H9 (cell line): ENCODE data around the gene OTP. TPM values are rescaled to one million over a fixed set of nuclear protein-coding genes. Genes with fewer than 3 reads are reported as not detected.

Source experiments
- DNase-seq: peaks from one replicate; pipeline ENCODE4 v3.0.0-alpha.2; 2017
- H2AFZ ChIP-seq: one replicate; pipeline ENCODE4 v1.6.1; 2013; ENCODE audit warnings: mild to moderate bottlenecking, low read length, control low read depth, moderate library complexity
- H2AK5ac ChIP-seq: 2 replicates; pipeline ENCODE4 v1.6.1; 2013; ENCODE audit warnings: low read length, control low read depth, mixed read lengths; ENCODE audit not compliant: insufficient read length
- H2BK120ac ChIP-seq: one replicate; pipeline ENCODE4 v1.6.1; 2013; ENCODE audit warnings: low read depth, mild to moderate bottlenecking, low read length, control low read depth, inconsistent platforms; ENCODE audit not compliant: poor library complexity, severe bottlenecking
- H2BK12ac ChIP-seq: 2 replicates; pipeline ENCODE4 v1.6.1; 2013; ENCODE audit warnings: low read length, control low read depth, mixed read lengths, low read depth; ENCODE audit not compliant: insufficient read length
- H2BK15ac ChIP-seq: 2 replicates; pipeline ENCODE4 v1.6.1; 2013; ENCODE audit warnings: low read depth, low read length, control low read depth
- H2BK20ac ChIP-seq: one replicate; pipeline ENCODE4 v1.6.1; 2013; ENCODE audit warnings: low read depth, mild to moderate bottlenecking, low read length, control low read depth, inconsistent platforms; ENCODE audit not compliant: poor library complexity, severe bottlenecking
- H2BK5ac ChIP-seq: 2 replicates; pipeline ENCODE4 v1.6.1; 2013; ENCODE audit warnings: low read length, control low read depth, mixed read lengths; ENCODE audit not compliant: insufficient read length
- H3K14ac ChIP-seq: 2 replicates; pipeline ENCODE4 v1.6.1; 2013; ENCODE audit warnings: low read length, control low read depth; ENCODE audit not compliant: insufficient read depth
- H3K18ac ChIP-seq: 2 replicates; pipeline ENCODE4 v1.6.1; 2013; ENCODE audit warnings: low read depth, mild to moderate bottlenecking, mixed read lengths, low read length, control low read depth; ENCODE audit not compliant: insufficient read length
- H3K23ac ChIP-seq: 2 replicates; pipeline ENCODE4 v1.6.1; 2013; ENCODE audit warnings: low read length, control low read depth, mixed read lengths, low read depth; ENCODE audit not compliant: insufficient read length
- H3K23me2 ChIP-seq: 2 replicates; pipeline ENCODE4 v1.6.1; 2013; ENCODE audit warnings: low read depth, mild to moderate bottlenecking, mixed read lengths, low read length, control low read depth; ENCODE audit not compliant: insufficient read length, poor library complexity, severe bottlenecking
- H3K27ac ChIP-seq: 2 replicates; pipeline ENCODE4 v1.5.1; 2013; ENCODE audit warnings: low read length, control low read depth, mixed read lengths, low read depth; ENCODE audit not compliant: insufficient read length
- H3K27me3 ChIP-seq: 2 replicates; pipeline ENCODE4 v1.6.1; 2013; ENCODE audit warnings: low read length, control low read depth, inconsistent platforms; ENCODE audit not compliant: insufficient read depth
- H3K4ac ChIP-seq: 2 replicates; pipeline ENCODE4 v1.6.1; 2013; ENCODE audit warnings: low read depth, mild to moderate bottlenecking, control low read depth, inconsistent platforms, low read length, moderate library complexity
- H3K4me1 ChIP-seq: 2 replicates; pipeline ENCODE4 v1.6.1; 2013; ENCODE audit warnings: low read length, control low read depth, inconsistent platforms; ENCODE audit not compliant: insufficient read depth
- H3K4me2 ChIP-seq: 2 replicates; pipeline ENCODE4 v1.6.1; 2013; ENCODE audit warnings: low read length, control low read depth, mixed read lengths; ENCODE audit not compliant: insufficient read length, insufficient read depth
- H3K56ac ChIP-seq: 2 replicates; pipeline ENCODE4 v1.6.1; 2013; ENCODE audit warnings: low read depth, mild to moderate bottlenecking, mixed read lengths, low read length, control low read depth; ENCODE audit not compliant: insufficient read length
- H3K79me1 ChIP-seq: 2 replicates; pipeline ENCODE4 v1.6.1; 2013; ENCODE audit warnings: low read depth, mild to moderate bottlenecking, moderate library complexity, low read length, control low read depth, inconsistent platforms; ENCODE audit not compliant: insufficient read depth, poor library complexity, severe bottlenecking
- H3K79me2 ChIP-seq: 2 replicates; pipeline ENCODE4 v1.6.1; 2013; ENCODE audit warnings: low read length, control low read depth, inconsistent platforms; ENCODE audit not compliant: insufficient read depth
- H3K9ac ChIP-seq: 2 replicates; pipeline ENCODE4 v1.6.1; 2013; ENCODE audit warnings: low read length, control low read depth, mixed read lengths; ENCODE audit not compliant: insufficient read length; ENCODE audit errors: extremely low read depth
- H3K9me3 ChIP-seq: one replicate; pipeline ENCODE4 v1.6.1; 2013; ENCODE audit warnings: low read depth, low read length, inconsistent platforms; ENCODE audit not compliant: control insufficient read depth
- H3T11ph ChIP-seq: one replicate; pipeline ENCODE4 v1.6.1; 2013; ENCODE audit warnings: mild to moderate bottlenecking, low read length, control low read depth, inconsistent platforms
- H4K20me1 ChIP-seq: one replicate; pipeline ENCODE4 v1.6.1; 2013; ENCODE audit not compliant: control insufficient read depth, insufficient read length, insufficient read depth
- H4K5ac ChIP-seq: 2 replicates; pipeline ENCODE4 v1.6.1; 2013; ENCODE audit warnings: low read depth, mild to moderate bottlenecking, mixed read lengths, low read length, control low read depth; ENCODE audit not compliant: insufficient read length
- H4K8ac ChIP-seq: replicated peaks from 2 replicates; pipeline ENCODE4 v1.6.1; 2013; ENCODE audit warnings: low read length, control low read depth, mixed read lengths, low read depth; ENCODE audit not compliant: insufficient read length
- H4K91ac ChIP-seq: 2 replicates; pipeline ENCODE4 v1.6.1; 2013; ENCODE audit warnings: low read depth, mild to moderate bottlenecking, moderate library complexity, mixed read lengths, low read length, control low read depth; ENCODE audit not compliant: insufficient read length
- H3K27ac Mint-ChIP-seq, 3 experiments: 2 replicates in 2 of 3; 3 replicates in 1 of 3; pipeline ENCODE4 v1.8.0; 2020 to 2021; ENCODE audit warnings: mixed read lengths in 3 of 3, mild to moderate bottlenecking in 1 of 3, moderate library complexity in 1 of 3
- H3K27me3 Mint-ChIP-seq: 2 replicates; pipeline ENCODE4 v1.8.0; 2021; ENCODE audit warnings: low read depth, mild to moderate bottlenecking, moderate library complexity, mixed read lengths
- H3K36me3 Mint-ChIP-seq, 3 experiments: 2 replicates in 2 of 3; 3 replicates in 1 of 3; pipeline ENCODE4 v1.8.0; 2020 to 2021; ENCODE audit warnings: low read depth in 3 of 3, mixed read lengths in 3 of 3; ENCODE audit not compliant: insufficient read depth in 1 of 3
- H3K4me1 Mint-ChIP-seq, 2 experiments: 2 replicates each; pipeline ENCODE4 v1.8.0; 2020; ENCODE audit warnings: mixed read lengths in 2 of 2
- H3K4me3 Mint-ChIP-seq, 2 experiments: 2 replicates in 1 of 2; 3 replicates in 1 of 2; pipeline ENCODE4 v1.8.0; 2020 to 2021; ENCODE audit warnings: mild to moderate bottlenecking in 2 of 2, mixed read lengths in 2 of 2, moderate library complexity in 1 of 2
- H3K9me3 Mint-ChIP-seq, 2 experiments: 2 replicates in 1 of 2; 3 replicates in 1 of 2; pipeline ENCODE4 v1.8.0; 2020; ENCODE audit warnings: mild to moderate bottlenecking in 2 of 2, mixed read lengths in 2 of 2, moderate library complexity in 1 of 2
- WGBS: extraction: QIAGEN DNeasy Blood & Tissue Kit; methylation state at CpG from one replicate; pipeline ENCODE4 v1.1.7; 2013; ENCODE audit warnings: missing lambda C conversion rate, low lambda C conversion rate, mixed read lengths; ENCODE audit not compliant: insufficient read length; ENCODE audit errors: extremely low coverage; 5-methylcytosine and 5-hydroxymethylcytosine counted together
- total RNA-seq: library from RNA; stranded (reverse); gene quantifications from 2 replicates; pipeline ENCODE4 v1.2.1, GENCODE V29; 2021
- TF ChIP-seq, protein P1 (sequence below): fragments of 200-600 bp; sonication (generic); conservative IDR thresholded peaks from 3 replicates; pipeline ENCODE4 v1.8.0; 2021; ENCODE audit warnings: antibody characterized with exemption, mild to moderate bottlenecking

OTP gene
- total RNA-seq, 1 experiment from 2014 or later, result not detected

DNA sequence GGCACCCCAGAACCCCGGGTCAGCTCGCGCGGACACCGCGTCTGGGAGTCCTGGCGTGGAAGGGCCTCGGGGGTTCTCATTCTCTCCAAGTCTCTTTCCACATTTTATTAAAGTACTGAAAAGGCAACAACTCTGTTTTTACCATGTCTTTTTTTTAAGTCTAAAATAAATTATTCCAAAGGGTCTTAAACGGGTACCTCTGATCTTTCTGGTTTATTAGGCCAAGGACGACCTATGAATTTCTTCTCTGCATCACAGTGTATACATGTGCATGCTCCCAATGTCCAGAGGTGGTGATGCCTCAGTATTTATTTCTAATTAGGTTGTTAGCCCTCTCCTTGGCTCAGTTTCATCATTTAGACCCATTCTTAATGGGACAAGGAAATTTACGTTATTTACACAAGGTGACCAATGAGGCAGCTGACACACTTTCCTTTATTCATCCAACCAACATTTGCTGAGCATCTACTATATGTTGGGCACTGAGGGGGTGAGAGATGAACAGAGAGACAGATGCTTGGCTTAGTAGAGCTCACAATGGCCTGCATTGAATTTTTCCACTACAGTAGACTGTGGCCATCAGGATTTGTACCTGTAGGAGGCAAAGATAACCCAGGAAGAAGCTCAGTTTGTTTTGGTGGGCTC lies 7.6 kb upstream of the OTP start:
- H3K27ac ChIP-seq, result no peak overlapping the region

More for the DNA sequence above, 7.6 kb upstream of the OTP start:
- Histone ChIP-seq H3K23me2 (no peaks in the 10 kb centered on the region), H3K4ac (no peak overlapping the region), H2BK20ac (no peak overlapping the region), H3K9ac (no peak overlapping the region), H3K27me3 (peaks cover 68% of the 10 kb centered on the region), H2BK12ac (no peak overlapping the region), H2BK15ac (no peak overlapping the region), H3K79me1 (no peaks in the 10 kb centered on the region), H3K23ac (no peak overlapping the region), H4K91ac (no peak overlapping the region), H2BK120ac (no peak overlapping the region), H3K4me1 (no peaks in the 10 kb centered on the region), H3T11ph (no peak overlapping the region), H3K18ac (no peak overlapping the region), H4K20me1 (no peaks in the 10 kb centered on the region), H2AFZ (no peak overlapping the region), H3K9me3 (no peaks in the 10 kb centered on the region), H3K14ac (no peak overlapping the region), H4K8ac (no peak overlapping the region), H2BK5ac (no peak overlapping the region), H3K56ac (no peak overlapping the region), H4K5ac (no peak overlapping the region), H3K4me2 (no peak overlapping the region), H2AK5ac (no peak overlapping the region), H3K79me2 (no peaks in the 10 kb centered on the region)
- DNase-seq, result no peak
- TF ChIP-seq, protein P1, sequence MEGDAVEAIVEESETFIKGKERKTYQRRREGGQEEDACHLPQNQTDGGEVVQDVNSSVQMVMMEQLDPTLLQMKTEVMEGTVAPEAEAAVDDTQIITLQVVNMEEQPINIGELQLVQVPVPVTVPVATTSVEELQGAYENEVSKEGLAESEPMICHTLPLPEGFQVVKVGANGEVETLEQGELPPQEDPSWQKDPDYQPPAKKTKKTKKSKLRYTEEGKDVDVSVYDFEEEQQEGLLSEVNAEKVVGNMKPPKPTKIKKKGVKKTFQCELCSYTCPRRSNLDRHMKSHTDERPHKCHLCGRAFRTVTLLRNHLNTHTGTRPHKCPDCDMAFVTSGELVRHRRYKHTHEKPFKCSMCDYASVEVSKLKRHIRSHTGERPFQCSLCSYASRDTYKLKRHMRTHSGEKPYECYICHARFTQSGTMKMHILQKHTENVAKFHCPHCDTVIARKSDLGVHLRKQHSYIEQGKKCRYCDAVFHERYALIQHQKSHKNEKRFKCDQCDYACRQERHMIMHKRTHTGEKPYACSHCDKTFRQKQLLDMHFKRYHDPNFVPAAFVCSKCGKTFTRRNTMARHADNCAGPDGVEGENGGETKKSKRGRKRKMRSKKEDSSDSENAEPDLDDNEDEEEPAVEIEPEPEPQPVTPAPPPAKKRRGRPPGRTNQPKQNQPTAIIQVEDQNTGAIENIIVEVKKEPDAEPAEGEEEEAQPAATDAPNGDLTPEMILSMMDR, result no peak
- Mint-ChIP-seq H3K36me3 (no peaks in the 10 kb centered on the region; a peak in 1 of 7 replicates), H3K27me3 (peaks cover 99% of the 10 kb centered on the region), H3K9me3 (peaks cover 0 to 6% of the 10 kb centered on the region in 2 experiments; a peak in 4 of 5 replicates), H3K4me1 (peaks cover 17 to 38% of the 10 kb centered on the region in 2 experiments), H3K4me3 (peak overlapping the region; percentile 17 to 64; a peak in 4 of 5 replicates), H3K27ac (no peak overlapping the region; a peak in 1 of 7 replicates)
- no CpG with 5 or more reads among the region's 11 CpGs for WGBS
